Endothelial cell of umbilical vein (primary cell): ENCODE measurements around the gene SYT7. TPM values are rescaled to one million over a fixed set of nuclear protein-coding genes. Genes with fewer than 3 reads are reported as not detected.

ENCODE experiments used
- BruUV-seq: library from RNA; stranded (reverse); fragments of 400-500 nt; replicated peaks from 2 replicates; lab custom pipeline; 2021; lab: Mats Ljungman, UMichigan
- CTCF ChIA-PET: fragments of 300-600, 350-600 bp; sonication (Branson Sonifier 250); formaldehyde crosslinking; loops from one replicate; lab custom pipeline; 2021; ENCODE audit warnings: antibody characterized with exemption, inconsistent platforms; lab: Charles Lee
- POLR2A ChIA-PET: fragments of 300-600, 350-600 bp; sonication (Branson Sonifier 250); formaldehyde crosslinking; loops from one replicate; lab custom pipeline; 2021; ENCODE audit warnings: antibody characterized with exemption, inconsistent platforms; lab: Charles Lee
- DNase-seq: peaks from one replicate; pipeline ENCODE4 v3.0.0-alpha.2; 2011; ENCODE audit warnings: low read depth, low spot score
- FAIRE-seq: peaks from 2 replicates; lab custom pipeline; 2011; peaks lifted over from hg19 to GRCh38; lab: Jason Lieb, UNC
- H2AFZ ChIP-seq: 2 replicates; pipeline ENCODE4 v1.6.0; 2012; ENCODE audit warnings: low read depth, low read length, control low read depth, inconsistent platforms
- H3K27ac ChIP-seq: 2 replicates; pipeline ENCODE4 v1.5.1; 2011; ENCODE audit warnings: low read depth, mild to moderate bottlenecking, control low read depth, low read length, moderate library complexity; ENCODE audit not compliant: insufficient read depth
- H3K27me3 ChIP-seq, 2 experiments: 2 replicates each; pipeline versions ENCODE4 v1.6.0 to v1.6.1; 2011; ENCODE audit warnings: low read length in 2 of 2, mixed read lengths in 1 of 2; ENCODE audit not compliant: control insufficient read depth in 2 of 2, insufficient read depth in 2 of 2
- H3K36me3 ChIP-seq, 2 experiments: 2 replicates in 1 of 2; 3 replicates in 1 of 2; pipeline ENCODE4 v1.5.1; 2011; ENCODE audit warnings: low read length in 2 of 2, mild to moderate bottlenecking in 1 of 2, moderate library complexity in 1 of 2; ENCODE audit not compliant: control insufficient read depth in 2 of 2, insufficient read depth in 2 of 2; ENCODE audit errors: extremely low read depth in 1 of 2
- H3K4me1 ChIP-seq: 3 replicates; pipeline ENCODE4 v1.5.1; 2011; ENCODE audit warnings: mild to moderate bottlenecking, low read length; ENCODE audit not compliant: control insufficient read depth, insufficient read depth; ENCODE audit errors: extremely low read depth
- H3K4me2 ChIP-seq: 2 replicates; pipeline ENCODE4 v1.6.1; 2011; ENCODE audit warnings: low read length, control low read depth, mixed read lengths; ENCODE audit not compliant: insufficient read depth
- H3K4me3 ChIP-seq, 3 experiments: fragments of 200-600 bp in 1 of 3; sonication (generic), shearing (Covaris generic) in 1 of 3; replicated peaks in 1 of 3; 2 replicates each; pipeline ENCODE4 v1.5.1; 2011 to 2016; ENCODE audit warnings: control low read depth in 3 of 3, low read length in 3 of 3, mild to moderate bottlenecking in 2 of 3, inconsistent platforms in 1 of 3, low read depth in 1 of 3, moderate library complexity in 1 of 3; ENCODE audit not compliant: insufficient read depth in 1 of 3
- H3K79me2 ChIP-seq: 2 replicates; pipeline ENCODE4 v1.6.0; 2012; ENCODE audit warnings: low read length, inconsistent platforms; ENCODE audit not compliant: control insufficient read depth, insufficient read depth
- H3K9ac ChIP-seq: replicated peaks from 2 replicates; pipeline ENCODE3; 2011; ENCODE audit warnings: low read length, control low read depth; ENCODE audit not compliant: insufficient read depth; ENCODE audit errors: extremely low read depth
- H3K9me1 ChIP-seq: replicated peaks from 3 replicates; pipeline ENCODE4 v1.6.0; 2011; ENCODE audit warnings: mild to moderate bottlenecking, low read length; ENCODE audit not compliant: control insufficient read depth, insufficient read depth; ENCODE audit errors: extremely low read depth
- H3K9me3 ChIP-seq: replicated peaks from 2 replicates; pipeline ENCODE4 v1.5.1; 2012; ENCODE audit warnings: low read length, inconsistent platforms; ENCODE audit not compliant: control insufficient read depth, insufficient read depth
- H4K20me1 ChIP-seq: replicated peaks from 2 replicates; pipeline ENCODE3; 2011; ENCODE audit warnings: mild to moderate bottlenecking, low read length; ENCODE audit not compliant: control insufficient read depth, insufficient read depth; ENCODE audit errors: extremely low read depth
- EZH2 ChIP-seq: IDR thresholded peaks from 2 replicates; pipeline ENCODE4 v1.6.1; 2012; ENCODE audit warnings: borderline replicate concordance, low read depth, mild to moderate bottlenecking, moderate library complexity, low read length, inconsistent platforms; ENCODE audit not compliant: severe bottlenecking
- FOS ChIP-seq: IDR thresholded peaks from 2 replicates; pipeline ENCODE4 v1.6.1; 2011; ENCODE audit warnings: mild to moderate bottlenecking, low read length, moderate library complexity, borderline replicate concordance; ENCODE audit not compliant: insufficient read depth
- GATA2 ChIP-seq: IDR thresholded peaks from 2 replicates; pipeline ENCODE4 v1.7.0; 2011; ENCODE audit warnings: low read depth, mild to moderate bottlenecking, moderate library complexity, mixed read lengths, low read length; ENCODE audit not compliant: insufficient read length, insufficient read depth
- JUN ChIP-seq: IDR thresholded peaks from 2 replicates; pipeline ENCODE4 v1.6.1; 2011; ENCODE audit warnings: borderline replicate concordance, low read depth; ENCODE audit not compliant: insufficient read length, insufficient read depth
- POLR2AphosphoS5 ChIP-seq: IDR thresholded peaks from 2 replicates; pipeline ENCODE4 v1.6.1; 2012; ENCODE audit warnings: low read depth, mild to moderate bottlenecking, control low read depth, low read length, moderate library complexity; ENCODE audit not compliant: insufficient read depth
- dilution Hi-C: fragments of 300-500 bp; cut with MboI; formaldehyde crosslinking; loops from one replicate; pipeline ENCODE4 v1.15.0; 2019; ENCODE audit warnings: low sequenced_read_pairs; ENCODE audit not compliant: extremely low pct_ligation_motif_present
- intact Hi-C: fragments of 100-400 bp; cut with micrococcal nuclease; formaldehyde crosslinking; loops from one replicate; pipeline ENCODE4 v1.10.0; 2022
- polyA plus RNA-seq, 4 experiments: library from polyadenylated mRNA; depleted of rRNA in 3 of 4; stranded (reverse) in 3 of 4; unstranded in 1 of 4; fragments of >200 nt; gene quantifications; 2 replicates each; pipeline versions ENCODE4 v1.2.1 to v1.2.3, GENCODE V29; 2011 to 2012; ENCODE audit warnings: missing spikeins in 1 of 4
- total RNA-seq: library from RNA; stranded (reverse); gene quantifications from 2 replicates; pipeline ENCODE4 v1.2.3, GENCODE V29; 2021
- TF ChIP-seq, protein P1 (sequence below), 2 donors: IDR thresholded peaks; 1 replicate in 1 of 2; 2 replicates in 1 of 2; pipeline ENCODE4 v1.5.1; 2011; ENCODE audit warnings: low read length in 2 of 2, mild to moderate bottlenecking in 2 of 2, moderate library complexity in 2 of 2, control low read depth in 1 of 2, inconsistent platforms in 1 of 2, low read depth in 1 of 2; ENCODE audit not compliant: insufficient read depth in 1 of 2; ENCODE audit errors: extremely low read depth in 1 of 2

SYT7 gene
- total and polyA plus RNA-seq, 2 donors (not counting 3 experiments of a cell fraction or from before 2014, with no cell fraction given), result 0.08 to 0.55 TPM

DNA sequence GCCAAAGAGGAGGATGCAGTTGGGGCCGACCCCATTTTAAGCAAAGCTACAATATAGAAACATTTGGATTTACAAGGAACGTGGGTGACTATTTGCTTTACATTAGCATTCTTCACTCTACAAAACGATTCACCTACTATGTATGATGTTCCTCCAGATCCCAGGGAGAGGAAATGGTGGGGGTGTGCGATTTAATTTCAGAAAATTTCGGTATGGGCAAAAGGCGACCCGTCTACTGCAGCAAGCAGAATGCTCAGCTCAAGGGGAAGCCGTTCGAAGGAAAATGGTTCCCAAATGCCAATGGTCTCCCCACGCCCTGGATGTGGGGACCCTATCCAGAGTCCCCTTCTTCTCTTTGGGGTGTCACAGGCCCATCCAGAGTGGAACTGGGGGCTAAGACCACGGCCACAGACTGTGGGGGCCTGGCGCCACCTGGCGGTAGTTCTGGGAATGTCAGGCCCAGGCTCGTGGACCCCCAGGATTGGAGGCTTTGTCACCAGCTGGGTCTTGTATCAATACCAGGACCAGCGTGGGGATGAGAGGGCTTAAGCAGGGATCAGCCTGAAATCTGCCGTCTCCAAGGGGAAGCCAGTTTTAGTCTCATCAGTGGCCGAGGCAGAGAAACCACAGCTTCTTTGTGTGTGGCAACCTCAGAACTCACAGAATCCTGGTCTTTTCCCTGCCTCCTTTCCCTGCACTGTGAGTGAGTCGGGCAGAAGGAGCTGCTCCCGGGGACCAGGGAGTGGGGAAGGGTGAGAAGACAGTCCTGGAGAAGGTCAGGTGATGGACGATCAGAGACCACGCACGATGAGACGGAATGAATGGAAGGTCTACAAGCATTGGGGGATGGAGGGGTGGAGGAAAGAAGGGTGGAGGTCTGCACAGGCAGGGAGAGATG is 64.0 kb downstream of the SYT7 start:
- no peaks in the 10 kb centered on the region for H3K27me3 ChIP-seq
- POLR2A ChIA-PET, result interaction anchor here (1.0 kb wide), 1 partner anchor 71 kb away, joined by 3 read pairs; no protein-coding TSS in a partner anchor
- DNase-seq, result peak; percentile 42

More for the DNA sequence above, 64.0 kb downstream of the SYT7 start:
- CTCF ChIA-PET, result interaction anchor here (0.7 to 9.0 kb wide), 53 partner anchors 9 to 329 kb away, joined by 3 to 229 read pairs (median 5); partner anchors contain the start of genes CPSF7, LRRC10B, SDHAF2 and SYT7
- no peaks in the 10 kb centered on the region for H3K36me3 ChIP-seq
- H3K9me3 ChIP-seq, result no peaks in the 10 kb centered on the region
- H3K4me3 ChIP-seq, result no peak overlapping the region
- H3K4me1 ChIP-seq, result peaks cover 4% of the 10 kb centered on the region
- H3K4me2 ChIP-seq, result peak overlapping the region; percentile 4
- no peak overlapping the region for H3K27ac ChIP-seq
- BruUV-seq, result no TSS peak
- peak overlapping the region; percentile 72 for H2AFZ ChIP-seq
- no peak for TF ChIP-seq GATA2
- no peak for TF ChIP-seq POLR2AphosphoS5
- TF ChIP-seq EZH2, result no peak
- TF ChIP-seq JUN, result no peak
- TF ChIP-seq FOS, result no peak
- TF ChIP-seq, protein P1, sequence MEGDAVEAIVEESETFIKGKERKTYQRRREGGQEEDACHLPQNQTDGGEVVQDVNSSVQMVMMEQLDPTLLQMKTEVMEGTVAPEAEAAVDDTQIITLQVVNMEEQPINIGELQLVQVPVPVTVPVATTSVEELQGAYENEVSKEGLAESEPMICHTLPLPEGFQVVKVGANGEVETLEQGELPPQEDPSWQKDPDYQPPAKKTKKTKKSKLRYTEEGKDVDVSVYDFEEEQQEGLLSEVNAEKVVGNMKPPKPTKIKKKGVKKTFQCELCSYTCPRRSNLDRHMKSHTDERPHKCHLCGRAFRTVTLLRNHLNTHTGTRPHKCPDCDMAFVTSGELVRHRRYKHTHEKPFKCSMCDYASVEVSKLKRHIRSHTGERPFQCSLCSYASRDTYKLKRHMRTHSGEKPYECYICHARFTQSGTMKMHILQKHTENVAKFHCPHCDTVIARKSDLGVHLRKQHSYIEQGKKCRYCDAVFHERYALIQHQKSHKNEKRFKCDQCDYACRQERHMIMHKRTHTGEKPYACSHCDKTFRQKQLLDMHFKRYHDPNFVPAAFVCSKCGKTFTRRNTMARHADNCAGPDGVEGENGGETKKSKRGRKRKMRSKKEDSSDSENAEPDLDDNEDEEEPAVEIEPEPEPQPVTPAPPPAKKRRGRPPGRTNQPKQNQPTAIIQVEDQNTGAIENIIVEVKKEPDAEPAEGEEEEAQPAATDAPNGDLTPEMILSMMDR (IDR thresholded peaks at IDR 0.05; ENCODE audit: extremely low read depth in 1 of 2, insufficient read depth in 1 of 2, low read depth in 1 of 2, low read length in 2 of 2), result peak; percentile 96 to 97
- H3K79me2 ChIP-seq, result no peaks in the 10 kb centered on the region
- FAIRE-seq, result peak; percentile 63
- H4K20me1 ChIP-seq, result no peaks in the 10 kb centered on the region
- intact Hi-C loops, result loop anchor here (1.0 kb wide), 2 partner anchors 40 to 71 kb away; no protein-coding TSS in a partner anchor
- no peak overlapping the region for H3K9ac ChIP-seq
- no peaks in the 10 kb centered on the region for H3K9me1 ChIP-seq
- dilution Hi-C loops, result no loop called here
